ENCODE data around the gene ASXL3. TPM values are rescaled to one million over a fixed set of nuclear protein-coding genes. Genes with fewer than 3 reads are reported as not detected.

The ASXL3 gene
- polyA plus RNA-seq, 3 donors, result not detected

GRCh38 chr18:33596178-33596854 is 18.3 kb downstream of the ASXL3 start:
- no peaks in the 10 kb centered on the region for H3K4me1 ChIP-seq (ENCODE audit: control insufficient read depth in 1 of 2, insufficient read depth in 2 of 2, low read length in 2 of 2)
- no peaks in the 10 kb centered on the region for H3K27me3 ChIP-seq (ENCODE audit: control insufficient read depth in 2 of 2, insufficient read depth in 2 of 2, low read length in 2 of 2)
- intact Hi-C loops (cut with micrococcal nuclease), result no loop called here
- no peak for TF ChIP-seq CTCF (IDR thresholded peaks at IDR 0.05)
- DNase-seq, result no peak
- H3K79me2 ChIP-seq (ENCODE audit: insufficient read depth, low read length), result no peaks in the 10 kb centered on the region
- Mint-ChIP-seq H3K4me1 (no peaks in the 10 kb centered on the region), H3K4me3 (no peak overlapping the region), H3K27me3 (ENCODE audit: low read depth in 3 of 3) (peaks cover 0 to 4% (median 2%) of the 10 kb centered on the region in 3 donors), H3K27ac (no peak overlapping the region), H3K36me3 (no peaks in the 10 kb centered on the region), H3K9me3 (peaks cover 0 to 3% (median 0%) of the 10 kb centered on the region in 7 donors)
- no peak overlapping the region for H3K4me2 ChIP-seq (replicated peaks; ENCODE audit: extremely low read depth, low read length, poor library complexity, severe bottlenecking)
- H4K20me1 ChIP-seq (ENCODE audit: insufficient read depth, low read length), result no peaks in the 10 kb centered on the region
- no peak overlapping the region for H3K27ac ChIP-seq (ENCODE audit: low read depth in 1 of 2, low read length in 2 of 2)
- no peak overlapping the region for H3K9ac ChIP-seq (ENCODE audit: insufficient read depth, low read length, poor library complexity, severe bottlenecking)
- no CpG with 5 or more reads among the region's 1 CpG for WGBS (ENCODE audit: insufficient coverage)
- H3K36me3 ChIP-seq (replicated peaks in 1 of 2; ENCODE audit: control insufficient read depth in 1 of 2, insufficient read depth in 2 of 2, low read length in 2 of 2), result no peaks in the 10 kb centered on the region
- H2AFZ ChIP-seq (ENCODE audit: insufficient read depth, low read depth, low read length, poor library complexity, severe bottlenecking), result no peak overlapping the region
- no peaks in the 10 kb centered on the region for H3K9me3 ChIP-seq (replicated peaks in 1 of 2; ENCODE audit: control insufficient read depth in 1 of 2, insufficient read depth in 1 of 2, low read length in 2 of 2)
- no peak overlapping the region for H3K4me3 ChIP-seq (replicated peaks in 1 of 3; ENCODE audit: low read depth in 2 of 3, low read length in 3 of 3)

GRCh38 chr18:33600846-33601245 is 22.8 kb downstream of the ASXL3 start:
- Mint-ChIP-seq H3K27ac (no peak overlapping the region), H3K27me3 (ENCODE audit: low read depth in 3 of 3) (no peaks in the 10 kb centered on the region), H3K9me3 (no peaks in the 10 kb centered on the region), H3K4me3 (no peak overlapping the region), H3K4me1 (no peaks in the 10 kb centered on the region), H3K36me3 (no peaks in the 10 kb centered on the region)
- no peak for TF ChIP-seq CTCF (IDR thresholded peaks at IDR 0.05)
- no CpG with 5 or more reads among the region's 3 CpGs for WGBS (ENCODE audit: insufficient coverage)
- no peak overlapping the region for H3K4me2 ChIP-seq (replicated peaks; ENCODE audit: extremely low read depth, low read length, poor library complexity, severe bottlenecking)
- H3K36me3 ChIP-seq (replicated peaks in 1 of 2; ENCODE audit: control insufficient read depth in 1 of 2, insufficient read depth in 2 of 2, low read length in 2 of 2), result no peaks in the 10 kb centered on the region
- no peaks in the 10 kb centered on the region for H3K9me3 ChIP-seq (replicated peaks in 1 of 2; ENCODE audit: control insufficient read depth in 1 of 2, insufficient read depth in 1 of 2, low read length in 2 of 2)
- H2AFZ ChIP-seq (ENCODE audit: insufficient read depth, low read depth, low read length, poor library complexity, severe bottlenecking), result no peak overlapping the region
- H3K27me3 ChIP-seq (ENCODE audit: control insufficient read depth in 2 of 2, insufficient read depth in 2 of 2, low read length in 2 of 2), result no peaks in the 10 kb centered on the region
- H3K4me3 ChIP-seq (replicated peaks in 1 of 3; ENCODE audit: low read depth in 2 of 3, low read length in 3 of 3), result no peak overlapping the region
- no peak overlapping the region for H3K27ac ChIP-seq (ENCODE audit: low read depth in 1 of 2, low read length in 2 of 2)
- DNase-seq, result no peak
- no peaks in the 10 kb centered on the region for H3K79me2 ChIP-seq (ENCODE audit: insufficient read depth, low read length)
- no peak overlapping the region for H3K9ac ChIP-seq (ENCODE audit: insufficient read depth, low read length, poor library complexity, severe bottlenecking)
- no peaks in the 10 kb centered on the region for H4K20me1 ChIP-seq (ENCODE audit: insufficient read depth, low read length)
- H3K4me1 ChIP-seq (ENCODE audit: control insufficient read depth in 1 of 2, insufficient read depth in 2 of 2, low read length in 2 of 2), result no peaks in the 10 kb centered on the region
- intact Hi-C loops (cut with micrococcal nuclease), result no loop called here
